ENCODE measurements around the gene COX4I1. TPM values are rescaled to one million over a fixed set of nuclear protein-coding genes. Genes with fewer than 3 reads are reported as not detected.

Gene COX4I1
- total and polyA plus RNA-seq, 10 of the 15 experiments (the other 5 are each of a cell fraction or from before 2014, with no cell fraction given): 480 to 1,889 (median 872) TPM

- Histone ChIP-seq H3K27me3 (replicated peaks in 1 of 2; ENCODE audit: control insufficient read depth in 2 of 2, insufficient read depth in 2 of 2, low read length in 1 of 2) (peaks cover 2 to 3% of the 10 kb centered on the region in 2 experiments; a peak in 3 of 4 replicates), H3K4me1 (ENCODE audit: control insufficient read depth, insufficient read depth, low read length) (peaks cover 10% of the 10 kb centered on the region), H3K9me3 (replicated peaks; ENCODE audit: control insufficient read depth, insufficient read depth, low read length) (no peaks in the 10 kb centered on the region; the same call in 2 of the 3 replicates), H4K20me1 (ENCODE audit: control insufficient read depth, insufficient read depth) (no peaks in the 10 kb centered on the region), H3K27ac (ENCODE audit: control insufficient read depth, insufficient read depth) (no peak overlapping the region), H3K4me3 (no peak overlapping the region), H2AFZ (ENCODE audit: control insufficient read depth, low read depth, low read length) (no peak overlapping the region), H3K36me3 (ENCODE audit: control insufficient read depth in 2 of 2, insufficient read depth in 2 of 2, low read length in 1 of 2) (no peaks in the 10 kb centered on the region), H3K79me2 (ENCODE audit: control insufficient read depth, insufficient read depth, low read length) (no peaks in the 10 kb centered on the region), H3K4me2 (ENCODE audit: control insufficient read depth, insufficient read depth) (no peak overlapping the region), H3K9ac (ENCODE audit: control insufficient read depth, insufficient read depth, low read length) (no peak overlapping the region)
- SMC1A ChIA-PET (ENCODE audit: uncharacterized antibody, unreplicated experiment): no interaction called here
- TF ChIP-seq PAX8 (IDR thresholded peaks at IDR 0.05) (no peak), MYC (IDR thresholded peaks at IDR 0.05; ENCODE audit: insufficient read depth, insufficient read length, insufficient replicate concordance, low read length, severe bottlenecking) (no peak), DPF2 (IDR thresholded peaks at IDR 0.05) (no peak), STAT1 (conservative IDR thresholded peaks at IDR 0.05) (no peak), RBBP5 (conservative IDR thresholded peaks at IDR 0.05) (no peak), RUNX3 (IDR thresholded peaks at IDR 0.05; ENCODE audit: low read length) (no peak), GABPA (IDR thresholded peaks at IDR 0.05; ENCODE audit: low read depth) (no peak), POU2F2 (IDR thresholded peaks at IDR 0.05; ENCODE audit: borderline replicate concordance, low read depth, low read length) (no peak), WRNIP1 (IDR thresholded peaks at IDR 0.05; ENCODE audit: borderline replicate concordance, low read depth, low read length) (no peak)
- RAD21 ChIA-PET (ENCODE audit: unreplicated experiment): interaction anchor here (0.9 kb wide), 1 partner anchor 20 kb away, joined by 3 read pairs; no protein-coding TSS in a partner anchor
- ATAC-seq (no peak), DNase-seq (ENCODE audit: low read depth, low spot score) (no peak), FAIRE-seq (no peak)
- in situ Hi-C loops (cut with MboI): no loop called here
- CTCF ChIA-PET: no interaction called here
- POLR2A ChIA-PET: interaction anchor here (0.6 kb wide), 2 partner anchors 37 to 65 kb away, joined by 3 read pairs; no protein-coding TSS in a partner anchor
- intact Hi-C loops (cut with micrococcal nuclease; ENCODE audit: unreplicated experiment): no loop called here
- BruUV-seq (replicated peaks): no TSS peak
- WGBS (ENCODE audit: insufficient coverage, insufficient replicate concordance, low lambda C conversion rate, missing lambda C conversion rate): 43% methylated on average over 4 of the region's 5 CpGs
Observed at GRCh38 chr16:85834741-85835140, 35.2 kb downstream of the COX4I1 start.

All from GM12878 (cell line).